ENCODE measurements around the gene CMTR2. TPM values are rescaled to one million over a fixed set of nuclear protein-coding genes. Genes with fewer than 3 reads are reported as not detected.
"Not testable (repeated sequence)": the region's sequence is repeated elsewhere in the genome, so short reads cannot be mapped to it uniquely, and the experiment has no call there.

Gene CMTR2
- total and polyA plus RNA-seq, 2 of the 4 experiments (the other 2 are of a cell fraction), result 10.6 to 21.9 TPM

DNA sequence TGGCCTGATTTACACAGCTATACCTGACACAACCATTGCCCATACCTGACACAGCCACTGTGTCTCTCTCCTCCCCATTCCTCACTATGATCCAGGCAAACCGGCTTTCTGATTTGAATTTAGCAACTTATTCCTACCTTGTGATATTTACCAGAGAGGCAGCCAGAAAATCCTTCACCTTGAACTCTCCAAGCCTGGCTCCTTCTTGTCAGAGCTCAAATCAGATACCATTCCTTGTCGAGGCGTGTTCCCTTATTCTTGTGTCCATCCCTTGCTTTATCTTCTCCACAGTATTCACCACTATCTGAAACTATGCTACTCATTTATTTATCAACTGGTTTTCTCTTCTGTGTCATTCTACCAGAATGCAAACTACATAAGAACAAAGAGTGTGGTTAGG, 24.4 kb upstream of the CMTR2 start:
- BruUV-seq (replicated peaks); H2AFZ ChIP-seq (replicated peaks; ENCODE audit: low read length, poor library complexity); H4K91ac ChIP-seq (ENCODE audit: insufficient read depth, low read depth, low read length); H3K4ac ChIP-seq (ENCODE audit: low read depth, low read length); H3K9me3 ChIP-seq (ENCODE audit: control insufficient read depth, insufficient read depth, low read length); H2AK9ac ChIP-seq (replicated peaks; ENCODE audit: low read depth, low read length, poor library complexity); H4K8ac ChIP-seq (ENCODE audit: low read depth in 2 of 2, low read length in 2 of 2); H2AK5ac ChIP-seq (ENCODE audit: low read depth, low read length); H3K27ac ChIP-seq (ENCODE audit: insufficient read depth, low read length); H3K4me1 ChIP-seq (ENCODE audit: control insufficient read depth, insufficient read depth, low read length); H3K56ac ChIP-seq (ENCODE audit: extremely low read depth, insufficient read depth, low read length); H3K79me1 ChIP-seq (ENCODE audit: low read depth in 1 of 2, low read length in 2 of 2); in situ Hi-C loops (cut with MboI; ENCODE audit: low sequenced_read_pairs); H4K20me1 ChIP-seq (ENCODE audit: insufficient read depth, low read length); H3K4me3 ChIP-seq (ENCODE audit: insufficient read depth, low read depth, low read length); H3K9me1 ChIP-seq (ENCODE audit: insufficient read depth, low read length); H4K5ac ChIP-seq (ENCODE audit: low read depth, low read length); H3K23ac ChIP-seq (ENCODE audit: low read depth, low read length); H2BK120ac ChIP-seq (ENCODE audit: low read depth, low read length); H3K9ac ChIP-seq (ENCODE audit: low read depth, low read length); H2BK15ac ChIP-seq (ENCODE audit: low read depth, low read length); H2BK5ac ChIP-seq (ENCODE audit: low read depth, low read length, poor library complexity, severe bottlenecking); intact Hi-C loops (cut with micrococcal nuclease); H2BK20ac ChIP-seq (ENCODE audit: low read depth, low read length); H3K14ac ChIP-seq (replicated peaks; ENCODE audit: low read depth, low read length); ATAC-seq (ENCODE audit: low read depth); POLR2A ChIA-PET (ENCODE audit: unreplicated experiment); H3K36me3 ChIP-seq (ENCODE audit: control insufficient read depth, insufficient read depth, low read length); CTCF ChIA-PET; H3K4me2 ChIP-seq (ENCODE audit: low read depth, low read length); H3K27me3 ChIP-seq (ENCODE audit: control insufficient read depth, insufficient read depth, low read length); dilution Hi-C loops (cut with HindIII; ENCODE audit: low sequenced_read_pairs, unreplicated experiment); DNase-seq; H3K18ac ChIP-seq (ENCODE audit: low read depth, low read length): not testable (repeated sequence)
- WGBS, 2 experiments (ENCODE audit: extremely low coverage in 2 of 2, insufficient read length in 1 of 2), result 60% methylated on average over 2 of the region's 3 CpGs; no CpG with 5 or more reads in 1 of the 2 experiments
